ENCODE results near the gene MAD1L1. TPM values are rescaled to one million over a fixed set of nuclear protein-coding genes. Genes with fewer than 3 reads are reported as not detected.

The MAD1L1 gene
- total and polyA plus RNA-seq, 2 of the 8 experiments (the other 6 are each of a cell fraction or from before 2014, with no cell fraction given): 40.4 to 44.6 TPM

DNA sequence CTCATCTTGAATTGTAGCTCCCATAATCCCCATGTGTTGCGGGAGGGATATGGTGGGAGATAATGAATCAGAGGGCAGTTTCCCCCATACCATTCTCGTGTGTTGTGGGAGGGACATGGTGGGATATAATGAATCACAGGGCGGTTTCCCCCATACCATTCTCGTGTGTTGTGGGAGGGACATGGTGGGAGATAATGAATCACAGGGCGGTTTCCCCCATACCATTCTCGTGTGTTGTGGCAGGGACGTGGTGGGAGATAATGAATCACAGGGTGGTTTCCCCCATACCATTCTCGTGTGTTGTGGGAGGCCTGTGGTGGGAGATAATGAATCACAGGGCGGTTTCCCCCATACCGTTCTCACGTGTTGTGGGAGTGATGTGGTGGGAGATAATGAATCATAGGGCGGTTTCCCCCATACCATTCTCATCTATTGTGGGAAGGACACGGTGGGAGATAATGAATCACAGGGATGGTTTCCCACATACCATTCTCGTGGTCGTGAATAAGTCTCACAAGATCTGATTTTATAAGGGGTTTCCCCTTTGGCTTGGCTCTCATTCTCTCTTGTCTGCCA lies 271.0 kb downstream of the MAD1L1 start:
- no peaks in the 10 kb centered on the region for H4K20me1 ChIP-seq (replicated peaks in 1 of 2; ENCODE audit: control insufficient read depth in 1 of 2, insufficient read depth in 2 of 2, low read length in 2 of 2)
- no peak overlapping the region for H3K4ac ChIP-seq (replicated peaks; ENCODE audit: insufficient read length, low read depth, low read length)
- no peak overlapping the region for H2BK120ac ChIP-seq (replicated peaks; ENCODE audit: low read depth, low read length)
- no peaks in the 10 kb centered on the region for H3K27me3 ChIP-seq (replicated peaks in 1 of 4; ENCODE audit: control insufficient read depth in 3 of 4, extremely low read depth in 1 of 4, insufficient read depth in 3 of 4, low read length in 3 of 4)
- no peak overlapping the region for H3K4me2 ChIP-seq (ENCODE audit: insufficient read depth in 1 of 2, low read depth in 2 of 2, low read length in 2 of 2)
- POLR2A ChIA-PET (ENCODE audit: partially characterized antibody): no interaction called here
- H3K79me1 ChIP-seq (ENCODE audit: low read depth, low read length): no peaks in the 10 kb centered on the region
- no peak overlapping the region for H3K23ac ChIP-seq (ENCODE audit: insufficient read length)
- CTCF ChIA-PET (ENCODE audit: partially characterized antibody): no interaction called here
- no peak overlapping the region for H3K9ac ChIP-seq (replicated peaks in 1 of 4; ENCODE audit: extremely low read depth in 1 of 4, low read depth in 3 of 4, low read length in 3 of 4)
- no peaks in the 10 kb centered on the region for H3K9me3 ChIP-seq (ENCODE audit: insufficient read depth in 2 of 2, low read depth in 1 of 2, low read length in 1 of 2)
- H2BK5ac ChIP-seq (ENCODE audit: low read depth, low read length): no peak overlapping the region; the same call in 1 of the 2 replicates
- no peak for FAIRE-seq
- no peak overlapping the region for H3K18ac ChIP-seq (ENCODE audit: extremely low read depth, low read length)
- H3K4me1 ChIP-seq (replicated peaks in 1 of 4; ENCODE audit: control insufficient read depth in 3 of 4, insufficient read depth in 4 of 4, low read length in 3 of 4): no peaks in the 10 kb centered on the region
- H3K56ac ChIP-seq (replicated peaks; ENCODE audit: insufficient read length, low read depth, low read length): no peak overlapping the region
- H4K91ac ChIP-seq (replicated peaks; ENCODE audit: insufficient read length, low read length): no peak overlapping the region
- no peaks in the 10 kb centered on the region for H3K23me2 ChIP-seq (ENCODE audit: low read depth, low read length)
- H4K8ac ChIP-seq (ENCODE audit: extremely low read depth, insufficient read depth, low read length): no peak overlapping the region
- no peaks in the 10 kb centered on the region for H3K79me2 ChIP-seq (ENCODE audit: control insufficient read depth in 1 of 2, insufficient read depth in 2 of 2, low read length in 2 of 2)
- no peak overlapping the region for H4K5ac ChIP-seq (ENCODE audit: insufficient read length, low read depth, low read length)
- H3K4me3 ChIP-seq (ENCODE audit: extremely low read depth in 1 of 4, insufficient read depth in 2 of 4, low read depth in 3 of 4, low read length in 4 of 4): no peak overlapping the region
- 88% methylated on average over 15 of the region's 15 CpGs; no CpG with 5 or more reads in 1 of the 2 experiments for WGBS, 2 experiments (ENCODE audit: extremely low coverage in 1 of 2, insufficient coverage in 1 of 2, insufficient read length in 1 of 2, insufficient replicate concordance in 2 of 2, low coverage in 1 of 2, low lambda C conversion rate in 2 of 2, missing lambda C conversion rate in 1 of 2)
- H2AFZ ChIP-seq (ENCODE audit: low read length): no peak overlapping the region
- H2AK5ac ChIP-seq (ENCODE audit: low read depth, low read length): no peak overlapping the region
- no peak overlapping the region for H2BK15ac ChIP-seq (ENCODE audit: low read length)
- no peaks in the 10 kb centered on the region for H3K36me3 ChIP-seq (ENCODE audit: control insufficient read depth in 2 of 4, insufficient read depth in 4 of 4, low read length in 3 of 4)
- H3K14ac ChIP-seq (ENCODE audit: insufficient read length): no peak overlapping the region
- no peak overlapping the region for H2BK20ac ChIP-seq (ENCODE audit: low read length)
- H3K27ac ChIP-seq (ENCODE audit: low read depth, low read length): no peak overlapping the region
- no peak overlapping the region for H2BK12ac ChIP-seq (ENCODE audit: low read depth, low read length)
- no peak for DNase-seq (ENCODE audit: low read depth in 1 of 2, low spot score in 2 of 2)
- no peak for TF ChIP-seq SP1 (IDR thresholded peaks at IDR 0.05; ENCODE audit: low read depth, low read length)
- TF ChIP-seq NRF1 (IDR thresholded peaks at IDR 0.05; ENCODE audit: low read depth, low read length): no peak
- no peak for TF ChIP-seq EP300 (IDR thresholded peaks at IDR 0.05; ENCODE audit: borderline replicate concordance in 1 of 2, low read depth in 2 of 2, low read length in 2 of 2)
- TF ChIP-seq HDAC2 (IDR thresholded peaks at IDR 0.05; ENCODE audit: borderline replicate concordance in 1 of 2, low read depth in 2 of 2, low read length in 2 of 2): no peak
- TF ChIP-seq, protein P1, sequence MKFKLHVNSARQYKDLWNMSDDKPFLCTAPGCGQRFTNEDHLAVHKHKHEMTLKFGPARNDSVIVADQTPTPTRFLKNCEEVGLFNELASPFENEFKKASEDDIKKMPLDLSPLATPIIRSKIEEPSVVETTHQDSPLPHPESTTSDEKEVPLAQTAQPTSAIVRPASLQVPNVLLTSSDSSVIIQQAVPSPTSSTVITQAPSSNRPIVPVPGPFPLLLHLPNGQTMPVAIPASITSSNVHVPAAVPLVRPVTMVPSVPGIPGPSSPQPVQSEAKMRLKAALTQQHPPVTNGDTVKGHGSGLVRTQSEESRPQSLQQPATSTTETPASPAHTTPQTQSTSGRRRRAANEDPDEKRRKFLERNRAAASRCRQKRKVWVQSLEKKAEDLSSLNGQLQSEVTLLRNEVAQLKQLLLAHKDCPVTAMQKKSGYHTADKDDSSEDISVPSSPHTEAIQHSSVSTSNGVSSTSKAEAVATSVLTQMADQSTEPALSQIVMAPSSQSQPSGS (IDR thresholded peaks at IDR 0.05; ENCODE audit: low read length): no peak
- no peak for TF ChIP-seq SAP30 (IDR thresholded peaks at IDR 0.05; ENCODE audit: insufficient read depth, insufficient replicate concordance, low read length)
- no peak for TF ChIP-seq TEAD4 (IDR thresholded peaks at IDR 0.05; ENCODE audit: low read depth, low read length)
- no peak for TF ChIP-seq SIN3A (conservative IDR thresholded peaks at IDR 0.05 in 1 of 2, IDR thresholded peaks at IDR 0.05 in 1 of 2; ENCODE audit: low read depth in 1 of 2, low read length in 2 of 2)
- TF ChIP-seq POLR2A (IDR thresholded peaks at IDR 0.05; ENCODE audit: control extremely low read depth in 1 of 2, low read depth in 2 of 2, low read length in 2 of 2): no peak
- no peak for TF ChIP-seq HDAC6 (IDR thresholded peaks at IDR 0.05; ENCODE audit: low read depth, low read length)
